GM12873 (cell line): ENCODE results near the gene IKZF1.

Source experiments
- TF ChIP-seq, protein P1 (sequence below): IDR thresholded peaks from 2 replicates; pipeline ENCODE4 v1.5.1; 2012; ENCODE audit warnings: low read depth, mild to moderate bottlenecking, moderate library complexity, low read length, control low read depth; ENCODE audit not compliant: insufficient read depth; ENCODE audit errors: missing control alignments

Gene IKZF1

DNA sequence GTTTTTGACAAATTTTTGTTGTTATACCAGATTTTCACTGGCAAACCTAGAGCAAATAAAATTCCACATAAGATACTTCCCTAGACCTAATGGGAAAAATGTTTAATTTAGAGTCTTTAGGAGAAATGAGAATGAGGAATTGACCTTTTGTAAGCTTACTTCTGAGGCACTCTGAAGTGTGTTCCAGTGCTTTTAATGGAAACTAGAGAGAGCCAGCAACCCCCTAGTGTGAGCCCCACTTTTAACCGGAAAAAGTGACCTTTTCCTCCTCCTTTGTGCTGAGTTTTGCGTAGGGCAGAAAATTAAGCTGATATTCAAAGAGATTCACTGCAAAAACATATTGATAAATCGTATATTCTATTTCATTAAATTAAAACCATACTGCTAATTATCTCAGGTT lies 5.2 kb downstream of the IKZF1 start:
- TF ChIP-seq, protein P1, sequence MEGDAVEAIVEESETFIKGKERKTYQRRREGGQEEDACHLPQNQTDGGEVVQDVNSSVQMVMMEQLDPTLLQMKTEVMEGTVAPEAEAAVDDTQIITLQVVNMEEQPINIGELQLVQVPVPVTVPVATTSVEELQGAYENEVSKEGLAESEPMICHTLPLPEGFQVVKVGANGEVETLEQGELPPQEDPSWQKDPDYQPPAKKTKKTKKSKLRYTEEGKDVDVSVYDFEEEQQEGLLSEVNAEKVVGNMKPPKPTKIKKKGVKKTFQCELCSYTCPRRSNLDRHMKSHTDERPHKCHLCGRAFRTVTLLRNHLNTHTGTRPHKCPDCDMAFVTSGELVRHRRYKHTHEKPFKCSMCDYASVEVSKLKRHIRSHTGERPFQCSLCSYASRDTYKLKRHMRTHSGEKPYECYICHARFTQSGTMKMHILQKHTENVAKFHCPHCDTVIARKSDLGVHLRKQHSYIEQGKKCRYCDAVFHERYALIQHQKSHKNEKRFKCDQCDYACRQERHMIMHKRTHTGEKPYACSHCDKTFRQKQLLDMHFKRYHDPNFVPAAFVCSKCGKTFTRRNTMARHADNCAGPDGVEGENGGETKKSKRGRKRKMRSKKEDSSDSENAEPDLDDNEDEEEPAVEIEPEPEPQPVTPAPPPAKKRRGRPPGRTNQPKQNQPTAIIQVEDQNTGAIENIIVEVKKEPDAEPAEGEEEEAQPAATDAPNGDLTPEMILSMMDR, result no peak

- TF ChIP-seq, protein P1, result no peak
Observed at GRCh38 chr7:50310361-50310760, 5.8 kb downstream of the IKZF1 start.

DNA sequence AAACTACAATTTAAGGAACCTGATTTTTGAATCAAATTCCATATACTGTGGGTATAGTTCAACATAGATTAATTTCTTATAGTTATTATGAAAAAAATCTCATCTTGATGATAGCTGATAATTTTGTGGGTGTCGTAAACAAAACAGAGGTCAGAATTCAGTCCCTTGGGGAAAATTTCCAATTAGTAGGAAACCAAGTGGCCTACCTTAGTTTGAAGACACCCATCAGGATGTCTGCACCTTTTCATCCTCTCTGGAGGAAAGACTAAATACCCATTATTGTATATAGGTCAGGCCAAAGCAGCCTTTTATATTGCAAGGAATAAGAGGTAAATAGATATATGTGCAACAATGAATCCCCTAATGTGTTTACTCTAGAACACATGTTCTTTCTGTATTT lies 6.4 kb downstream of the IKZF1 start:
- TF ChIP-seq, protein P1, result no peak

- TF ChIP-seq, protein P1, result no peak
Observed at GRCh38 chr7:50312250-50313162, 8.0 kb downstream of the IKZF1 start.

DNA sequence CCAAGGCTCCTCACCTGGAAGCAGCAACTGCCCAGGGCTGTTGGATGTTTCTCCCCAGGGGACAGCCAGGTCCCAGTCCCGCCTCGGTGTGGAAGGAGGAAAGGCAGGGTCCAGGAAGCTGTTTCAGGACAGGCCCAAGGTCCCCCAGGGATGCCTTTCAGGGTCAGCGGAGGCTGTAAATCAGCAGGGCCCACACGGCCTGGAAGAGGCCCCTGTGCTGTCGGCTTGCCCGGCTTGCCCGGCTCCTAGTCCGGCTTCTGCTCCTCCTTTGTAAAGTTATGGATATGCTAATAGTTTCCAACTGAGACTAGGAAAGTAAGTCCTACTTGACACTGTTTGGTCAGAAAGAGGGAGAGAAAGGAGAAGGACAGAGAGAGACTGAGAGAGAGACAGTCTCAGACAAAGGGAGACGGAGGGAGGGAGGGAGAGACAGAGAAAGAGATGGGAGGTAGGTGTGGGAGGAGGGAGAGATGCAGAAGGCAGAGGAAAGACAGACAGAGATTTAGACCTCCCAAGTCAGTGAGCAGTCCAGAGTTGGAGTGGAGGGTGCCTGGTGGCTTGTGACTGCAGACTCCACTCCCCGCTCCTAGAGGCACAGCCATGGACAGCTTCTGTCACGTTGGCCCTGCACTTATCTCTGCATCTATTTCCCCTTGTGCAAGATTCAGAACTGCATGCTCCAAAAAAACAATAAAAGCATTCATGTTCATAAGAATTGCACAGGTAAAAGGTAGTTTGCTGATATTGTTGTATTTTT lies 10.5 kb downstream of the IKZF1 start:
- TF ChIP-seq, protein P1, result no peak

DNA sequence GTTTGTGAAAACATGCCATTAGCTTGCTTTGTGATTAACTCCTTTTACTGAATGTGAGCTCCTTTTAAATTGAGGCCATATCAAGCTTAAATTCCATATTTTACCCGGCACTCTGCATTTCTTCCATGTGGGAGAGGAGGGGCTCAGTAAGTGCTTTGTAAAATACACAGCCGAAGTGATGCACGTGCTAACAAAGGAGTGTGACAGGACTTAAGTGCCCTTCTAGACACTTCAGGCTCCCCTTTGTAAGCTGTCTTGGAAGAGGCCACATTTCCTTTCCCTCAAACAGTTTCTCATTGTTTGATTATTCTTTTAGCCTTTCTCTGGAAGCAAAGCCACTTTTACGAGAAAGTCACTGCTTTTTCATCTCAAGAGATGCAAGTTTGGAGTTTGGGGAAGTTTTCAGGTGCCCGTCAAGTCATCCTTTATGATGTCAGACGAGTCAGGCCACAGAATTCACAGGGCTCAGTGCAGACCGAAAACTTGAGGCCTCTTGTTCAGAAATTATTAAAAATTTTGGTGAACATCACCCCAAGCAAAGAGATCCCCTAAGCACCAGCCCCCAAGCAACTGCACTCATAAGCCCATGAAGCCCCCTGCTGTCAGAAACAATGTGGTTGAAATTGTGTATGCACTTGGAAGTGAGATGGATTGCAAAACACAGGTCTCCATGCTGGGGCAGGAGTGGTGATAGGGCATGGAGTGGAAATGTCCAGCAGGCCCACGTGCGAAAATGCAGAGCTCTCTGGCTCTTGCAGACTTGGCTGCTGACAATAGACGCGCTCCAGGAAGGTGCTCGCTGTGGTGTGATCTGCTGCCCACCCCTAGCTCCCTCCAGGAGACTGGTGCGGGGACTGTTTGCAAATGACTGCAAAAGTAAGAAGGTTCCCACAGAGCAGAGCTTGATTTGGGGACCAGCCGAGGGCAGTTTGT lies 11.5 kb downstream of the IKZF1 start:
- TF ChIP-seq, protein P1, result peak; percentile 20
